HG02623 (cell line): ENCODE results near the gene KNL1.
A peak's percentile ranks its signal among the peaks of the same experiment; 100 is the strongest.
"Not testable (repeated sequence)": the region's sequence is repeated elsewhere in the genome, so short reads cannot be mapped to it uniquely, and the experiment has no call there.

ENCODE experiments used
- ATAC-seq: cut with Tn5 transposase; IDR thresholded peaks from one replicate; pipeline ENCODE4 v1.9.1; 2021; ENCODE audit warnings: moderate library complexity; ENCODE audit not compliant: unreplicated experiment

Gene KNL1, protein sequence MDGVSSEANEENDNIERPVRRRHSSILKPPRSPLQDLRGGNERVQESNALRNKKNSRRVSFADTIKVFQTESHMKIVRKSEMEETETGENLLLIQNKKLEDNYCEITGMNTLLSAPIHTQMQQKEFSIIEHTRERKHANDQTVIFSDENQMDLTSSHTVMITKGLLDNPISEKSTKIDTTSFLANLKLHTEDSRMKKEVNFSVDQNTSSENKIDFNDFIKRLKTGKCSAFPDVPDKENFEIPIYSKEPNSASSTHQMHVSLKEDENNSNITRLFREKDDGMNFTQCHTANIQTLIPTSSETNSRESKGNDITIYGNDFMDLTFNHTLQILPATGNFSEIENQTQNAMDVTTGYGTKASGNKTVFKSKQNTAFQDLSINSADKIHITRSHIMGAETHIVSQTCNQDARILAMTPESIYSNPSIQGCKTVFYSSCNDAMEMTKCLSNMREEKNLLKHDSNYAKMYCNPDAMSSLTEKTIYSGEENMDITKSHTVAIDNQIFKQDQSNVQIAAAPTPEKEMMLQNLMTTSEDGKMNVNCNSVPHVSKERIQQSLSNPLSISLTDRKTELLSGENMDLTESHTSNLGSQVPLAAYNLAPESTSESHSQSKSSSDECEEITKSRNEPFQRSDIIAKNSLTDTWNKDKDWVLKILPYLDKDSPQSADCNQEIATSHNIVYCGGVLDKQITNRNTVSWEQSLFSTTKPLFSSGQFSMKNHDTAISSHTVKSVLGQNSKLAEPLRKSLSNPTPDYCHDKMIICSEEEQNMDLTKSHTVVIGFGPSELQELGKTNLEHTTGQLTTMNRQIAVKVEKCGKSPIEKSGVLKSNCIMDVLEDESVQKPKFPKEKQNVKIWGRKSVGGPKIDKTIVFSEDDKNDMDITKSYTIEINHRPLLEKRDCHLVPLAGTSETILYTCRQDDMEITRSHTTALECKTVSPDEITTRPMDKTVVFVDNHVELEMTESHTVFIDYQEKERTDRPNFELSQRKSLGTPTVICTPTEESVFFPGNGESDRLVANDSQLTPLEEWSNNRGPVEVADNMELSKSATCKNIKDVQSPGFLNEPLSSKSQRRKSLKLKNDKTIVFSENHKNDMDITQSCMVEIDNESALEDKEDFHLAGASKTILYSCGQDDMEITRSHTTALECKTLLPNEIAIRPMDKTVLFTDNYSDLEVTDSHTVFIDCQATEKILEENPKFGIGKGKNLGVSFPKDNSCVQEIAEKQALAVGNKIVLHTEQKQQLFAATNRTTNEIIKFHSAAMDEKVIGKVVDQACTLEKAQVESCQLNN (N-terminal part only)

GRCh38 chr15:40593588-40594428 is at the start of gene KNL1:
TSS of gene KNL1 (plus strand) at chr15:40594249. CDS start at chr15:40602932, 8,683 bp downstream.
- ATAC-seq: peak; percentile 71

DNA sequence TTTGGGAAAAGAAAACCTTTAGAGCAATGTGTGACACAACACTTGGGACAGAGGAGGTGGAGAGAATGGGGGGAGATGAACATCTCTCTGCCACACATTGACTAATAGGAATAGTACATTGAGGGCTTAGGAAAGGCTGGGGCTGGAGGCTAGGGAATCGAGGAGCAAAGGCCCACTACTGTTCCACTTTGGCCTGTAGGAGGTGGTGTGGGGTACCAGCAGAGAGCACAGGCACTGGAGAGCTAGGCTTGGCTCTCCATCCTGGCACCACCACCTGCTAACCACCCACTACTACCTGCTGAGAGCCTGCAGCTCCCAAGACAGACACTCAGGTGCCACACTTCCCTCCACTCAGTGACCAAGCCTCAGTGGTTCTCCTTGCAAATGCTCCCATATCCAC is 48.6 kb upstream of the KNL1 start:
- no peak for ATAC-seq

DNA sequence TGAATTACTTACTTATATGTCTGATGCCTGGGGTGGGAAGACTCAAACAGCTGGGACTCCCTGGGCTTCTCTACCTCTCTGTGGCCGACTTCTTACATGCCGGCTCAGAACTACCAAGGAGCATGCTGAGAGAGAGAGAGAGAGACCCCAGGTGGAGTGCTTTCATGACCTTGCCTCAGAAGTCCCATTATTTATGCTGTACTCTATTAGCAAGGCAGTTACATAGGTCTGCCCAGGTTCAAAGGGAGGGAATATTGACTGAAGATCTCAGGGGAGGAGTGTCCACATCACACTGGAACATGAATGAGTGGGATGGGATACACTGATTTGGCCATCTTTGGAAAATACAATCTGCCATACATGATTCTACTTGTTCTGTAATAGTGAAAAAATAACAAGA is 45.4 kb upstream of the KNL1 start:
- ATAC-seq: no peak

DNA sequence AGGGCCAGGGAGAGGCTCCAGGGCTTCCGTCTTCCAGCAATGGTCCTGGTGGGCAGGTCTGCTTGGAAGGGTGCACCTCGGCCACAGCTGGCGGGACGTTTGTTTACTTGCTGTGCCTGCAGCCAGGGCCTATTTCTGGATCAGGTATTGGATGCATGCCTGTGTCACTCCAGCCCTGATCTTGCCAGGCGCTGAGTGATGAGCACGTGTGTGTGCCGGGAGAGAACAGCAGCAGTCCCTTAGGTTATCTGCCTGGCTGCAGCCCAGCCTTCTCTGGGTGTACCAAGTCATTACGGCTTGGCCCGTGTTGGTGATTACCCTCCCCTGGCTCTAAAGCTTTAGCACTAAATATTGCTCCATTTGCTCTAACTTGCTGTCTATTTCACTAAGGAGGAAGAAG is 44.2 kb upstream of the KNL1 start:
- no peak for ATAC-seq

GRCh38 chr15:40550341-40551037 is 43.6 kb upstream of the KNL1 start:
- peak; percentile 61 for ATAC-seq

- ATAC-seq: no peak
Measured at GRCh38 chr15:40554161-40554525, 39.9 kb upstream of the KNL1 start.

GRCh38 chr15:40555876-40556275 is 38.2 kb upstream of the KNL1 start:
- ATAC-seq: no peak

GRCh38 chr15:40558952-40559742 is 34.9 kb upstream of the KNL1 start:
- no peak for ATAC-seq

DNA sequence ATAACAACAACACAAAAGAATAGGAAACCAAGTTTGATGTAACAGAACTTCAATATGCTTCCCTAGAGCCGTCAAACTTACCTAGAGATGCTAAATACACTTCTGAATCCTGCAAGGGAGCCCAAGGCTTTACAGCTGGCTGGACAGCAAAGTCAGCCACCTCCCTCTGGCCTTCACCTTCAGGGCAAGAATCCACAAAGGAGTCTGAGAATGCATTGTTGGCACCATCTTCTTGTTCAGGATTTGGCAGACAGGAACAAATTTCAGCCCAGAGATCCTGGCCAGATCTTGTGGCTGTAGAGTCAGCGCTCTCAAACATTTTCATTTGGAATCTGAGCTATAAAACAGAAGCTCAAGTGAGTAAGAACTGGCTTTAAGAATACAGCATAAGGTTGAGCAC is 31.4 kb upstream of the KNL1 start:
- ATAC-seq: no peak

DNA sequence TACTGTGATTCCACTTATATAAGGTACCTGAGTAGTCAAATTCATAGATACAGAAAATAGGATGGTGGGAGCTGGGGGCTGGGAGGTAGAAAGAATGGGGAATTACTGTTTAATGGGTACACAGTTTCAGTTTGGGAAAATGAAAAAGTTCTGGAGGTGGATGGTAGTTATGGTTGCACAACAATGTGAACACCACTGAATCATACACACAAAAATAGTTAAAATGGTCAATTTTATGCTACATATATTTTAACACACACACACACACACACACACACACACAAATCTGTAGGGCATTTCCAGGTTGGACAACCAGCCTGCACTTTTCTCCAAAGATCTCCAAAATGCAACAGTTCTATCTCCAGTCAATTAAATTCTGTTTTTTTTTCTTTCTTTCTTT is 30.6 kb upstream of the KNL1 start:
- ATAC-seq: no peak

- peak; percentile 95 for ATAC-seq
Measured at GRCh38 chr15:40564591-40565332, 29.3 kb upstream of the KNL1 start, which contains the start of gene CCDC32. TSS of gene CCDC32 (minus strand) at chr15:40565042. CDS start at chr15:40563015, 2,027 bp downstream.

GRCh38 chr15:40565333-40566238 is 28.5 kb upstream of the KNL1 start:
- no peak for ATAC-seq

DNA sequence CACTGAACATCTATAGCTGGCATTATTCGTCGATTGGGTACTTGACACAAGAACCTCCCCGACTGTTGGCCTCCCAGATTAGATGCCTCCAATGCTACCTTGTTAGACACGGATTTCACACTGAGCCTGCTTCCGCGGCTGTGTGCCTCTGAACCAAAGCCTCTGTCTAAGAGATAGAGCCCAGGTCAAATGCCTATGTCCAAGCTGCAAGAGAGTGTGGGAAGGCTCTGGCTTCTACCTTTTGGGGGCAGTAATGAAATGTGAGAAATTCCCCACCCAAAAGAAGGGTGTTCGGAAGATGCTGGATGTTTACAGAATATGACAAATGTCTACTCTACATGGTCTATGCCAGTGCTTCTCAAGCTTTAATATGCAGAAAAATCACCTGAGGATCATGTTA is 26.9 kb upstream of the KNL1 start:
- ATAC-seq: no peak

- ATAC-seq: no peak
Measured at GRCh38 chr15:40569129-40569953, 24.7 kb upstream of the KNL1 start, which contains the start of gene RPUSD2. TSS of gene RPUSD2 (plus strand) at chr15:40569299. CDS start at chr15:40569338, 39 bp downstream.

DNA sequence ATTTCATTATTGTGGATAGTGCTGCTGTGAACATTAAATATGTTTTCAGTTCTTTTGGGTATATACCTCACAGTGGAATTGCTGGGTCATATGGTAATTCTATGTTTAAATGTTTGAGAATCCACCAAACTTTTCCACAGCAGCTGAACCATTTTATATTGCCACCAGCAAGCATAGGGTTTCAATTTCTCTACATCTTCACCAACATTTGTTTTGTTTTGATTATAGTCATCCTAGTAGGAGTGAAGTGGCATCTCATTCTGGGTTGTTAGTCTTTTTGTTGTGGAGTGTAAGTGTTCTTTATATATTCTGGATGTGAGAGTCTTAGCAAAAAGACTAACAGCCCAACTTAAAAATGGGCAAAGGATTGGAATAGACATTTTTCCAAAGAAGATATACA is 18.9 kb upstream of the KNL1 start:
- no peak for ATAC-seq

- not testable (repeated sequence) for ATAC-seq
Measured at GRCh38 chr15:40576914-40577313, 17.1 kb upstream of the KNL1 start.
